MM.1S (cell line): ENCODE measurements around the gene GJD4.

Experiments used
- CTCF ChIP-seq: fragments of 300-600 bp; sonication (generic); IDR thresholded peaks from 2 replicates; pipeline ENCODE4 v1.5.1; 2016; ENCODE audit warnings: antibody characterized with exemption, low read length, mixed read lengths
- EZH2phosphoT487 ChIP-seq: fragments of 300-600 bp; sonication (generic); IDR thresholded peaks from 2 replicates; pipeline ENCODE4 v1.6.1; 2018; ENCODE audit warnings: antibody characterized with exemption, low read length

GRCh38 chr10:35657621-35658020, 52.5 kb downstream of the GJD4 start:
- TF ChIP-seq CTCF, result no peak
- no peak for TF ChIP-seq EZH2phosphoT487
